ENCODE measurements around the gene SOX6. TPM values are rescaled to one million over a fixed set of nuclear protein-coding genes. Genes with fewer than 3 reads are reported as not detected.
"Not testable (repeated sequence)": the region's sequence is repeated elsewhere in the genome, so short reads cannot be mapped to it uniquely, and the experiment has no call there.

SOX6 gene
- total and polyA plus RNA-seq, 8 donors = 5.1 to 23.0 (median 18.7) TPM

GRCh38 chr11:16081382-16082094, 274.8 kb downstream of the SOX6 start:
- TF ChIP-seq CTCF (IDR thresholded peaks at IDR 0.05) = no peak
- no peak overlapping the region for H3K4me3 ChIP-seq
- H3K36me3 ChIP-seq = no peaks in the 10 kb centered on the region
- H3K9me3 ChIP-seq = no peaks in the 10 kb centered on the region
- DNase-seq = no peak
- no peaks in the 10 kb centered on the region for H3K27me3 ChIP-seq
- ATAC-seq = peak in 2 of 4 donors; percentile 19 to 23
- WGBS, 2 donors = 40 to 54% methylated on average over 5 of the region's 5 CpGs
- no peak overlapping the region for H3K27ac ChIP-seq
- intact Hi-C loops (cut with DNase I) = no loop called here
- peaks cover 0 to 8% (median 4%) of the 10 kb centered on the region in 3 donors for H3K4me1 ChIP-seq
- FAIRE-seq = no peak

- Histone ChIP-seq H3K27ac (no peak overlapping the region), H3K36me3 (no peaks in the 10 kb centered on the region), H3K4me1 (peaks cover 0 to 8% (median 4%) of the 10 kb centered on the region in 3 donors), H3K27me3 (no peaks in the 10 kb centered on the region), H3K4me3 (no peak overlapping the region), H3K9me3 (no peaks in the 10 kb centered on the region)
- no peak for TF ChIP-seq CTCF (IDR thresholded peaks at IDR 0.05)
- DNase-seq = no peak
- ATAC-seq = no peak
- intact Hi-C loops (cut with DNase I) = no loop called here
- WGBS, 2 donors = 90 to 95% methylated on average over 4 of the region's 4 CpGs
- FAIRE-seq = no peak
Measured at GRCh38 chr11:16080688-16081381, 275.5 kb downstream of the SOX6 start.

GRCh38 chr11:16078936-16079335, 277.4 kb downstream of the SOX6 start:
- H3K4me3 ChIP-seq = no peak overlapping the region
- FAIRE-seq = no peak
- intact Hi-C loops (cut with DNase I) = no loop called here

GRCh38 chr11:16070573-16070972, 285.8 kb downstream of the SOX6 start:
- FAIRE-seq (no peak), DNase-seq (peak in 1 of 6 donors; percentile 27), ATAC-seq (no peak)
- 92 to 96% methylated on average over 5 of the region's 5 CpGs for WGBS, 2 donors
- no peak for TF ChIP-seq CTCF (IDR thresholded peaks at IDR 0.05)
- Histone ChIP-seq H3K4me1 (no peaks in the 10 kb centered on the region), H3K27ac (no peak overlapping the region), H3K27me3 (no peaks in the 10 kb centered on the region), H3K4me3 (no peak overlapping the region), H3K9me3 (no peaks in the 10 kb centered on the region), H3K36me3 (no peaks in the 10 kb centered on the region)
- intact Hi-C loops (cut with DNase I) = no loop called here

More at GRCh38 chr11:16078936-16079335, 277.4 kb downstream of the SOX6 start:
- no peak for DNase-seq
- no peak overlapping the region for H3K27ac ChIP-seq
- TF ChIP-seq CTCF (IDR thresholded peaks at IDR 0.05) = no peak
- H3K27me3 ChIP-seq = no peaks in the 10 kb centered on the region
- peaks cover 0 to 8% (median 4%) of the 10 kb centered on the region in 3 donors for H3K4me1 ChIP-seq
- no peaks in the 10 kb centered on the region for H3K36me3 ChIP-seq
- no peak for ATAC-seq
- WGBS, 2 donors = 84 to 88% methylated on average over 3 of the region's 3 CpGs
- H3K9me3 ChIP-seq = no peaks in the 10 kb centered on the region

GRCh38 chr11:16067268-16067667, 289.1 kb downstream of the SOX6 start:
- H3K9me3 ChIP-seq; H3K36me3 ChIP-seq; intact Hi-C loops (cut with DNase I); H3K4me3 ChIP-seq; H3K27me3 ChIP-seq; FAIRE-seq; ATAC-seq; H3K27ac ChIP-seq; H3K4me1 ChIP-seq; DNase-seq: not testable (repeated sequence)
- WGBS, 2 donors = 81 to 90% methylated on average over 3 of the region's 3 CpGs

All from pancreas (tissue), 10 donors.